ENCODE results near the gene MED25.
A peak's percentile ranks its signal among the peaks of the same experiment; 100 is the strongest.

- TF ChIP-seq CTCF (IDR thresholded peaks at IDR 0.05; ENCODE audit: low read depth, low read length), result peak; percentile 30
- TF ChIP-seq POLR2A (IDR thresholded peaks at IDR 0.05; ENCODE audit: extremely low read depth, insufficient read length), result no peak
These were observed 44.5 kb downstream of the MED25 start for GRCh38 chr19:49862391-49863253.
